Karpas-422 (cell line): ENCODE results near the gene MINDY2. TPM values are rescaled to one million over a fixed set of nuclear protein-coding genes. Genes with fewer than 3 reads are reported as not detected.
"Not testable (repeated sequence)": the region's sequence is repeated elsewhere in the genome, so short reads cannot be mapped to it uniquely, and the experiment has no call there.

Experiments
- DNase-seq: peaks from one replicate; pipeline ENCODE4 v3.0.0-alpha.2; 2015
- H2AFZ ChIP-seq: fragments of 200-600 bp; sonication (generic); 2 replicates; pipeline ENCODE4 v1.6.1; 2014; ENCODE audit warnings: antibody characterized with exemption, low read length, mixed read lengths
- H3K27ac ChIP-seq: fragments of 200-600 bp; sonication (generic); 2 replicates; pipeline ENCODE4 v1.5.1; 2014; ENCODE audit warnings: mild to moderate bottlenecking, low read length, moderate library complexity
- H3K27me3 ChIP-seq: fragments of 200-600 bp; sonication (generic); 2 replicates; pipeline ENCODE4 v1.6.1; 2014; ENCODE audit warnings: low read length, mixed read lengths
- H3K36me3 ChIP-seq: fragments of 200-600 bp; sonication (generic); 2 replicates; pipeline ENCODE4 v1.6.1; 2014; ENCODE audit warnings: low read length, mixed read lengths; ENCODE audit not compliant: insufficient read depth
- H3K4me1 ChIP-seq: fragments of 200-600 bp; sonication (generic); 2 replicates; pipeline ENCODE4 v1.6.1; 2014; ENCODE audit warnings: mild to moderate bottlenecking, low read length, mixed read lengths
- H3K4me2 ChIP-seq: fragments of 200-600 bp; sonication (generic); 2 replicates; pipeline ENCODE4 v1.6.1; 2014; ENCODE audit warnings: low read length, low read depth, mild to moderate bottlenecking; ENCODE audit not compliant: poor library complexity, severe bottlenecking
- H3K4me3 ChIP-seq: fragments of 200-600 bp; sonication (generic); 2 replicates; pipeline ENCODE4 v1.5.1; 2014; ENCODE audit warnings: mild to moderate bottlenecking, antibody characterized with exemption, low read length, mixed read lengths
- H3K79me2 ChIP-seq: fragments of 200-600 bp; sonication (generic); 2 replicates; pipeline ENCODE4 v1.6.1; 2014; ENCODE audit warnings: mild to moderate bottlenecking, low read length, mixed read lengths
- H3K9ac ChIP-seq: fragments of 200-600 bp; sonication (generic); 2 replicates; pipeline ENCODE4 v1.6.0; 2014; ENCODE audit warnings: low read length
- H3K9me2 ChIP-seq: fragments of 200-600 bp; sonication (generic), shearing (Covaris generic); replicated peaks from 2 replicates; pipeline ENCODE4 v1.6.0; 2014; ENCODE audit warnings: mild to moderate bottlenecking, low read length, moderate library complexity; ENCODE audit not compliant: insufficient read depth
- H3K9me3 ChIP-seq: fragments of 300-700, 200-600 bp; sonication (generic); 2 replicates; pipeline ENCODE4 v1.6.1; 2014; ENCODE audit warnings: low read length, mixed read lengths
- H4K20me1 ChIP-seq: fragments of 200-600 bp; sonication (generic); 2 replicates; pipeline ENCODE4 v1.6.1; 2014; ENCODE audit warnings: mild to moderate bottlenecking, antibody characterized with exemption, low read length, low read depth; ENCODE audit not compliant: insufficient read depth
- total RNA-seq: library from RNA; depleted of rRNA; stranded (reverse); fragments of >200 nt; shearing (Covaris generic); gene quantifications from 2 replicates; pipeline ENCODE4 v1.2.3, GENCODE V29; 2014; ENCODE audit warnings: low replicate concordance

MINDY2 gene
- total RNA-seq, 1 experiment from 2014 or later = 11.4 TPM

DNA sequence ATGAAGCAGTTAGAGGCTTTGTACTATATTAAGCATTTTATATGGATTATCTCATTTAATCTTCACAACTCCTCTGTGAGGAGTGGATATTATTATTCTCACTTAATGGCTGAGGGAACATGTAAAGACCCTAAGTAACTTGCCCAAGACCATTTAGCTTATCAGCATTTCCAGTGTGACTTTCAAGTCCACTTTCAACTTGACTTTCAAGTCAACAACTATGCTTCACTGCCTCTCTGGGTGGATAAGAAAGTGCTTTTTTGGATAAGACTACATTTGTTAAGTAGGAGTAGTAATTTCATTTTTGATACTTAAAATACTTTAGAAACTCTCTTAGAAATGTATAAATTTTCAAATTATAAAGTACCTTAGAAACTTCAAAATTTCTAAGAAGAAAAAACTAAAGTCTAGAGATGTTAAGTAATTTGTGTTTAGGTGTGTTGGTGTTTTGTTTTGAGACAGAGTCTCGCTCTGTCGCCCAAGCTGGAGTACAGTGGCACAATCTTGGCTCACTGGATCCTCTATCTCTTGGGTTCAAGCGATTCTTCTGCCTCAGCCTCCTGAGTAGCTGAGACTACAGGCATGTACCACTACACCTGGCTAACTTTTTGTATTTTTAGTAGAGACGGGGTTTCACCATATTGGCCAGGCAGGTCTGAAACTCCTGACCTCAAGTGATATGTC lies 71.8 kb downstream of the MINDY2 start:
- no peak overlapping the region for H3K4me2 ChIP-seq
- no peak overlapping the region for H3K4me3 ChIP-seq
- H2AFZ ChIP-seq = no peak overlapping the region
- no peaks in the 10 kb centered on the region for H3K9me2 ChIP-seq
- no peak for DNase-seq
- peaks cover 6% of the 10 kb centered on the region for H3K4me1 ChIP-seq
- H4K20me1 ChIP-seq = no peaks in the 10 kb centered on the region
- no peaks in the 10 kb centered on the region for H3K79me2 ChIP-seq
- no peaks in the 10 kb centered on the region for H3K27me3 ChIP-seq
- no peak overlapping the region for H3K27ac ChIP-seq
- no peak overlapping the region for H3K9ac ChIP-seq
- no peaks in the 10 kb centered on the region for H3K36me3 ChIP-seq
- H3K9me3 ChIP-seq = no peaks in the 10 kb centered on the region

DNA sequence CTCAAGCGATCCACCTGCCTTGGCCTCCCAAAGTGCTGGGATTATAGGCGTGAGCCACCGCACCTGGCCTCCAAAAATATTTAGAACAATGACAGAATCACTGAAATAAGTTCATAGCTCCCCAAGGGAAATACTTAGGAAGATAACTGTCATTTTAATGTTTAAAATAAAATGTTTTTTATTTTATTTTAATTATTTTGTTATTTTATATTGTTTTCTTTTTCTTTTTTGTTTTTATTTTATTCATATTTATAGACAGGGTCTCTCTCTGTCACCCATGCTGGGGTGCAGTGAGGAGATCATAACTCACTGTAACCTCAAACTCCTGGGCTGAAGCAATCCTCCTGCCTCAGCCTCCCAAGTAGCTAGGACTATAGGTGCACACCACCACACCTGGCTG lies 80.1 kb downstream of the MINDY2 start:
- H3K4me2 ChIP-seq, H3K36me3 ChIP-seq, H3K27me3 ChIP-seq, H2AFZ ChIP-seq, H3K79me2 ChIP-seq, H4K20me1 ChIP-seq, H3K27ac ChIP-seq, H3K4me3 ChIP-seq, H3K9me2 ChIP-seq, DNase-seq, H3K9me3 ChIP-seq, H3K9ac ChIP-seq: not testable (repeated sequence)
- peaks cover 11% of the 10 kb centered on the region for H3K4me1 ChIP-seq

DNA sequence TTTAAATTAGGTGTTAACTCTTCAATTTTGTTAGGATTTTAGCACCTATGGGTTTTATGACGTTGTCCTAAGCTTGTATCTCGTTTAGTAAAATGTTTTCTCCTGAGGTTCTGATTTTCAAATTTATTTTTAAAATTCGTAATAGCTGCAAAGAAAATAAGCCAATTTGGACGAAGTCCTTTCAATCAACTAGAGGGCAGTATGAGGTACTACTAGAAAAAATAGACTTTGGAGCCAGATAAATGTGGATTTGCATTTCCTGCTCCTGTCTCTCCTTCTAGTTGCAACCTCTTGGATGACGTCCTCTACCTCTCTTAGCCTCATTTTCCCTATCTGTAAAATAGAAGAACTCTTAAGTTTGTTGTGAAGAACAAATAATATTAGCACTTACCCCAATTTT lies 81.2 kb downstream of the MINDY2 start:
- Histone ChIP-seq H3K4me2 (no peak overlapping the region), H3K27me3 (no peaks in the 10 kb centered on the region), H4K20me1 (no peaks in the 10 kb centered on the region), H3K4me1 (0 out of 2 replicates have a peak, but pooled peaks cover 5% of the 10 kb centered on the region), H3K9me3 (no peaks in the 10 kb centered on the region), H2AFZ (no peak overlapping the region), H3K9me2 (no peaks in the 10 kb centered on the region), H3K27ac (no peak overlapping the region), H3K36me3 (no peaks in the 10 kb centered on the region), H3K9ac (no peak overlapping the region), H3K79me2 (no peaks in the 10 kb centered on the region), H3K4me3 (no peak overlapping the region)
- DNase-seq = peak; percentile 64

DNA sequence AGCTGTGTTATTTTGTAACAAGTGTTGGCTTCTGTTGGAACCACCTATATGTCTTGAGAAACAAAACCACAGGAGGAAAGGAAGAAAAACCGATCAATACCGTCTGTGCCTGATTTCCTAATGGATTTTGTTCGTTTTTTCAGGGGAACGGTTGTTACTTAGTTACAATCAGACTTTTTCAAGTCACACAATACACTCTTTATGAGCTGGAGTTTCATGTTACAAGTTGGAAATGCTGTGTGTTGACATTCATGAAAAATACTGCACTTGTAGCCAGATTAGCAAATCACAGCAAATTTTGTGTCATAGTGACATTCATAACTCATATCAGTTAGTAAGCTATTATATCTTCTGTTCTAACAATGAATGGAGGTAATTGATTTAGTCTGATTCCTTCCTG lies 83.5 kb downstream of the MINDY2 start:
- Histone ChIP-seq H3K9me3 (no peaks in the 10 kb centered on the region), H3K36me3 (no peaks in the 10 kb centered on the region), H3K4me3 (no peak overlapping the region), H4K20me1 (no peaks in the 10 kb centered on the region), H3K4me1 (0 out of 2 replicates have a peak, but pooled peaks cover 5% of the 10 kb centered on the region), H3K27me3 (no peaks in the 10 kb centered on the region), H3K4me2 (no peak overlapping the region), H2AFZ (no peak overlapping the region), H3K79me2 (no peaks in the 10 kb centered on the region), H3K27ac (no peak overlapping the region), H3K9me2 (no peaks in the 10 kb centered on the region), H3K9ac (no peak overlapping the region)
- DNase-seq = no peak

DNA sequence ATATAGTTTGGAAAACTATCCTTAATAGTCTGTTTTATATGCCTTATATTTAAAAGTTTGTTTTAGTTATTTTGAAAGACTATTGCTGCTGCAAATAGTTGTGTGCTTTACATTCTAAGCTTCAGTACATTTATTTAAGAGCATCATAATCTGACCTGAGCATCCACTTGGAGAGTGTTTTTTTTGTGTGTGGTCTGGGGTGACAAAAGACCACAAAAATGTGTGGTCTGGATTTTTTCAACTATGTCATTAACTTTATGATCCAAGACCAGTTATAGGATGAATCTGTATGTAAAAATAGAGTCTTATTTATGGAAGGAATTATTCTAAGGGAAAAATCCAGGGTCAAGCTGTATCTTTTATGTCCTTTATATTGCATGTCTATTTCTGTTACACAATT lies 85.0 kb downstream of the MINDY2 start:
- H3K4me2 ChIP-seq = no peak overlapping the region
- no peaks in the 10 kb centered on the region for H4K20me1 ChIP-seq
- DNase-seq = no peak
- no peak overlapping the region for H3K9ac ChIP-seq
- H3K9me3 ChIP-seq = no peaks in the 10 kb centered on the region
- H3K27ac ChIP-seq = no peak overlapping the region
- 0 out of 2 replicates have a peak, but pooled peaks cover 5% of the 10 kb centered on the region for H3K4me1 ChIP-seq
- H3K4me3 ChIP-seq = no peak overlapping the region
- no peaks in the 10 kb centered on the region for H3K9me2 ChIP-seq
- no peak overlapping the region for H2AFZ ChIP-seq
- no peaks in the 10 kb centered on the region for H3K79me2 ChIP-seq
- no peaks in the 10 kb centered on the region for H3K27me3 ChIP-seq
- H3K36me3 ChIP-seq = no peaks in the 10 kb centered on the region

DNA sequence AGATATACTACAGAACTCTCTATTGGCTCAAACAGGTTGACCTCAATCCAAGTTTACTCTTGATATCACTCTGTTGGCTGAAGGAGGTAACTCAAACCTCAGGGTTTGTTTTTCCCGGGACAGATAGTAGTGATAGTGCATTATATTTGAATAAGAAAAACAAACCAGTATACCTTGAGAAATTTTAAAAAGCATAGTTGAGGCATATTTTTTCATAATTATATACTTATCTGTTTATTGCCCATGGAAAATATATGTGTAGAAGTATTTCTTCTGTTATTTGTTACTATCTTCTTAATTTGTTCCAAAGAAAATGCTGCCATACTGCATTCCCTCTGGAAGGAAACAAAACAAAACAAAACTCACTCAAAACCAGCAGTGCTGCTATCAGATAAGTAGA lies 85.5 kb downstream of the MINDY2 start:
- H3K36me3 ChIP-seq, H4K20me1 ChIP-seq, H3K9me2 ChIP-seq, H2AFZ ChIP-seq, DNase-seq, H3K27ac ChIP-seq, H3K4me1 ChIP-seq, H3K79me2 ChIP-seq, H3K27me3 ChIP-seq, H3K9me3 ChIP-seq, H3K9ac ChIP-seq, H3K4me3 ChIP-seq, H3K4me2 ChIP-seq: not testable (repeated sequence)

DNA sequence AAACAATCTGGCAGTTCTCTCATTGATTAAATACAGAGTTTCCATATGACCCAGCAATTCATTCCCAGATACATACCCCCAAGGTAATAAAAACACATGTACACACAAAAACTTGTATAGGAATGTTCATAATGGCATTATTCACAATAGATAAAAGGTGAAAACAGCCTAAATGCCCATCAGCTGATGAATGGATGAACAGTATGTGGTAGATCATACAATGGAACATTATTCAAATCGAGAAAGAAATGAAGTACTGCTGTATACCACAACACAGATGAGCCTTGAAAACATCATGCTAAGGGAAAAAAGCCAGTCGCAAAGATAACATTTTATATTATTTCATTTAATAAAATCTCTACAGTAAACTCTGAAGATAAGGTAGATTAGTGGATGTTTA lies 91.2 kb downstream of the MINDY2 start:
- Histone ChIP-seq H3K27me3 (no peaks in the 10 kb centered on the region), H3K4me2 (no peak overlapping the region), H3K36me3 (no peaks in the 10 kb centered on the region), H3K9me2 (no peaks in the 10 kb centered on the region), H3K9ac (no peak overlapping the region), H3K4me1 (no peaks in the 10 kb centered on the region), H2AFZ (no peak overlapping the region), H3K4me3 (no peak overlapping the region), H3K9me3 (no peaks in the 10 kb centered on the region), H3K79me2 (no peaks in the 10 kb centered on the region), H4K20me1 (no peaks in the 10 kb centered on the region), H3K27ac (no peak overlapping the region)
- no peak for DNase-seq

DNA sequence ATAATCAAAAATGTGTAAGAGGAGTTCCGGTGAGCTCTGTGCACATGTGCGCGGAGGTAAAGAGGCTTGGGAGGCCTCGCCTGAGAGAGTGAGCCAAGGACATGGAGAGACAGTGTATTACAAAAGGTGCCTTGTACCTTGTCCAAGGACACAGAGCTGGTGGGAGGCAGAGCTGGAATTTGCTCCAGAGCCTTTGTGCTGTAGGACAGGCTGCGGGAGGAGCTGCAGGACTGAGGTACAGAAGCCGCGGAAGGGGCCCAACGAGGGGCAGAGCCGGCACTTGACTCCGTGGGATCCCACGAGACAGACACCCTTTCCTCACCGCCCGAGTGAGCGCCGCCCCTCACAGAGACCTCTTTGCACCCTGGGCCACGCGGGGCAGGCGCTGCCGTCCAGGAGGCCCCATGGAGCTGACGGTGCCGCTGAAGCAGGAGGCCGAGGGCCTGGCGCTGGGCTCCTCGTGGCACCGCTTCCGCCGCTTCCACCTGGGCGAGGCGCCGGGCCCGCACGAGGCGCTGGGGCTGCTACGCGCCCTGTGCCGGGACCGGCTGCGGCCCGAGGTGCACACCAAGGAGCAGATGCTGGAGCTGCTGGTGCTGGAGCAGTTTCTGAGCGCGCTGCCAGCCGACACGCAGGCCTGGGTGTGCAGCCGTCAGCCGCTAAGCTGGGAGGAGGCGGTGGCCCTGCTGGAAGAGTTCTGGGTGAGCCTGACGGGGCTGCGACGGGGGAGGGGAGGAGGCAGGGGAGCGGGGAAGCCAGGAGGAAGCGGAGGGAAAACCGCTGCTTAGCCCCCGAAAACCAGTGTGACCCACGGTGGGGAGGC lies 93.7 kb downstream of the MINDY2 start:
- no peaks in the 10 kb centered on the region for H3K36me3 ChIP-seq
- H3K27ac ChIP-seq = no peak overlapping the region
- H3K4me1 ChIP-seq = no peaks in the 10 kb centered on the region
- no peaks in the 10 kb centered on the region for H3K79me2 ChIP-seq
- no peak overlapping the region for H3K9ac ChIP-seq
- no peak for DNase-seq
- no peaks in the 10 kb centered on the region for H4K20me1 ChIP-seq
- no peaks in the 10 kb centered on the region for H3K9me2 ChIP-seq
- no peak overlapping the region for H3K4me2 ChIP-seq
- no peak overlapping the region for H3K4me3 ChIP-seq
- no peak overlapping the region for H2AFZ ChIP-seq
- H3K9me3 ChIP-seq = no peaks in the 10 kb centered on the region
- H3K27me3 ChIP-seq = no peaks in the 10 kb centered on the region
